ENCODE measurements around the gene ANKRD40CL. TPM values are rescaled to one million over a fixed set of nuclear protein-coding genes. Genes with fewer than 3 reads are reported as not detected.

Gene ANKRD40CL, protein sequence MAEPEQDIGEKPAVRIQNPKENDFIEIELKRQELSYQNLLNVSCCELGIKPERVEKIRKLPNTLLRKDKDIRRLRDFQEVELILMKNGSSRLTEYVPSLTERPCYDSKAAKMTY
- total RNA-seq (2011; cell fraction: chromatin; rRNA removed; ENCODE audit: low replicate concordance) = not detected in 2 replicates
- not detected in 2 replicates for total RNA-seq (2011; cell fraction: nucleolus; rRNA removed)
- total RNA-seq (2011; cell fraction: nucleoplasm; rRNA removed) = not detected in 2 replicates
- total RNA-seq (2014; rRNA removed) = not detected in 2 replicates
- not detected in 2 replicates for total RNA-seq (2014; rRNA removed; fragmentation: Illumina TruSeq; extraction: Trizol)
- total RNA-seq (2015; rRNA removed; fragmentation: Illumina TruSeq; extraction: Trizol) = not detected in 2 replicates
- total RNA-seq (2021) = not detected in 2 replicates
- polyA plus RNA-seq (2011; rRNA removed) = not detected in 2 replicates
- not detected in 2 replicates for polyA plus RNA-seq (2011; cell fraction: cytosol; rRNA removed)
- not detected in 2 replicates for polyA plus RNA-seq (2011; cell fraction: nucleus; rRNA removed)
- not detected in 2 replicates for polyA plus RNA-seq (2012)
- not detected in 2 replicates for polyA plus RNA-seq (2014; fragmentation: Illumina TruSeq; extraction: Trizol)
- not detected for polyA plus RNA-seq (2014; fragmentation: Nextera tagmentation; extraction: Ambion mirVana)
- polyA plus RNA-seq (2014; rRNA removed) = not detected in 2 replicates
- polyA minus RNA-seq (2011; rRNA and poly(A)+ RNA removed) = not detected in 2 replicates
- not detected in 2 replicates for polyA minus RNA-seq (2011; cell fraction: cytosol; rRNA and poly(A)+ RNA removed)
- polyA minus RNA-seq (2011; cell fraction: nucleus; rRNA and poly(A)+ RNA removed) = not detected in 2 replicates
- percentile 16 among the genes with signal in this experiment for Bru-seq, nascent RNA
- BruChase-seq, experiment 1, labeled RNA remaining after a 2-hour chase = not detected
- not detected for BruChase-seq, experiment 2, labeled RNA remaining after a 6-hour chase
- long read RNA-seq, experiment 1 = 0 reads
- long read RNA-seq, experiment 2 = 0 reads
- long read RNA-seq, experiment 3 = 0 reads

DNA sequence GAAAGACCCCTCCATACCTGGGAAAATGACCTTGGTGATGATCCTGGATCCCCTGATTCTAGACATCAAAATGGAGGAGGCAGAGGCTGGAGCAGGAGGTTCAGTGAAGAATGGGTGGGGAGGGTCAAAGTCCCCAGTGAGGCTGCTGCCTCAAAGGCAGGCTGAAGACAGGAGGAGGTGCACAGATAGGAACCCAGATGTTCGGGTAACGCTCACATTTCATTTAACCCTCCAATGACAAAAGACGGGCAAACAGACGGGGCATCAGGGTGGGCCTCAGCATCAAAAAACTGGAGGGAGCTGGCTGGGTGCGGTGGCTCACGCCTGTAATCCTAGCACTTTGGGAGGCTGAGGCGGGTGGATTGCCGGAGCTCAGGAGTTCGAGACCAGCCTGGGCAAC is at the start of gene ANKRD40CL:
Gene ANKRD40CL, minus strand, starts transcription at position 73 of the 400 bp plus-strand sequence. CDS start 605 bp downstream, outside the sequence.
- H3K4me2 ChIP-seq (ENCODE audit: insufficient read depth, low read length) = no peak within 1 kb of the TSS
- POLR2A ChIA-PET = interaction anchor here (0.6 to 1.1 kb wide), 4 partner anchors 10 to 48 kb away, joined by 3 read pairs; partner anchors contain the start of gene LUC7L3
- FAIRE-seq = no peak
- peak within 1 kb of the TSS in 1 of 2 experiments; percentile 55; a peak in 1 of 4 replicates for H3K9ac ChIP-seq (ENCODE audit: insufficient read depth in 1 of 2, low read depth in 2 of 2, low read length in 2 of 2)
- BruUV-seq (replicated peaks) = no TSS peak
- TF ChIP-seq HDAC2 (IDR thresholded peaks at IDR 0.05) = no peak
- no peak for TF ChIP-seq COPS2 (conservative IDR thresholded peaks at IDR 0.05)
- TF ChIP-seq NFATC3 (IDR thresholded peaks at IDR 0.05) = no peak
- TF ChIP-seq HSF4 (CRISPR knock-in tag; IDR thresholded peaks at IDR 0.05; ENCODE audit: borderline replicate concordance) = no peak
- TF ChIP-seq ZBTB7A (IDR thresholded peaks at IDR 0.05; ENCODE audit: borderline replicate concordance, control insufficient read depth, low read depth, low read length) = no peak
- TF ChIP-seq, protein P1, sequence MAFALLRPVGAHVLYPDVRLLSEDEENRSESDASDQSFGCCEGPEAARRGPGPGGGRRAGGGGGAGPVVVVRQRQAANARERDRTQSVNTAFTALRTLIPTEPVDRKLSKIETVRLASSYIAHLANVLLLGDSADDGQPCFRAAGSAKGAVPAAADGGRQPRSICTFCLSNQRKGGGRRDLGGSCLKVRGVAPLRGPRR (CRISPR knock-in tag; IDR thresholded peaks at IDR 0.05) = no peak
- no peak for TF ChIP-seq ZKSCAN3 (CRISPR knock-in tag; IDR thresholded peaks at IDR 0.05)
- TF ChIP-seq GATA2 (CRISPR knock-in tag; IDR thresholded peaks at IDR 0.05) = no peak
- TF ChIP-seq, protein P2, sequence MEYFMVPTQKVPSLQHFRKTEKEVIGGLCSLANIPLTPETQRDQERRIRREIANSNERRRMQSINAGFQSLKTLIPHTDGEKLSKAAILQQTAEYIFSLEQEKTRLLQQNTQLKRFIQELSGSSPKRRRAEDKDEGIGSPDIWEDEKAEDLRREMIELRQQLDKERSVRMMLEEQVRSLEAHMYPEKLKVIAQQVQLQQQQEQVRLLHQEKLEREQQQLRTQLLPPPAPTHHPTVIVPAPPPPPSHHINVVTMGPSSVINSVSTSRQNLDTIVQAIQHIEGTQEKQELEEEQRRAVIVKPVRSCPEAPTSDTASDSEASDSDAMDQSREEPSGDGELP (CRISPR knock-in tag; IDR thresholded peaks at IDR 0.05; ENCODE audit: borderline replicate concordance) = no peak
- TF ChIP-seq SP2 (IDR thresholded peaks at IDR 0.05; ENCODE audit: extremely low read depth, low read depth, low read length, poor library complexity, severe bottlenecking) = no peak
- TF ChIP-seq SIX5 (IDR thresholded peaks at IDR 0.05; ENCODE audit: borderline replicate concordance in 1 of 2, insufficient read depth in 1 of 2, low read depth in 1 of 2, low read length in 2 of 2) = no peak
- TF ChIP-seq SIN3B (IDR thresholded peaks at IDR 0.05; ENCODE audit: low read depth) = no peak
- TF ChIP-seq, protein P3, sequence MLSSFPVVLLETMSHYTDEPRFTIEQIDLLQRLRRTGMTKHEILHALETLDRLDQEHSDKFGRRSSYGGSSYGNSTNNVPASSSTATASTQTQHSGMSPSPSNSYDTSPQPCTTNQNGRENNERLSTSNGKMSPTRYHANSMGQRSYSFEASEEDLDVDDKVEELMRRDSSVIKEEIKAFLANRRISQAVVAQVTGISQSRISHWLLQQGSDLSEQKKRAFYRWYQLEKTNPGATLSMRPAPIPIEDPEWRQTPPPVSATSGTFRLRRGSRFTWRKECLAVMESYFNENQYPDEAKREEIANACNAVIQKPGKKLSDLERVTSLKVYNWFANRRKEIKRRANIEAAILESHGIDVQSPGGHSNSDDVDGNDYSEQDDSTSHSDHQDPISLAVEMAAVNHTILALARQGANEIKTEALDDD (IDR thresholded peaks at IDR 0.05) = no peak
- no peak for TF ChIP-seq CBX2 (IDR thresholded peaks at IDR 0.05; ENCODE audit: insufficient read depth, low read length, poor library complexity, severe bottlenecking)
- TF ChIP-seq PYGO2 (tag; IDR thresholded peaks at IDR 0.05) = no peak
- no peak for TF ChIP-seq HMGN3 (IDR thresholded peaks at IDR 0.05; ENCODE audit: borderline replicate concordance, extremely low read depth, insufficient read length, low read depth, low read length)
- H3K9me1 ChIP-seq (ENCODE audit: control insufficient read depth, insufficient read depth, low read length) = no peaks in the 10 kb centered on the region
- H3K9me3 ChIP-seq (replicated peaks; ENCODE audit: control insufficient read depth, insufficient read depth, low read depth, low read length) = no peaks in the 10 kb centered on the region
- H3K4me1 ChIP-seq (replicated peaks in 1 of 2; ENCODE audit: control insufficient read depth in 2 of 2, insufficient read depth in 2 of 2, low read length in 2 of 2) = peaks cover 5 to 8% of the 10 kb centered on the region in 2 experiments; a peak in 3 of 5 replicates
- in situ Hi-C loops (cut with MboI) (no loop called here), intact Hi-C loops (cut with micrococcal nuclease) (no loop called here)
- no peak within 1 kb of the TSS for H3K4me3 ChIP-seq
- no peaks in the 10 kb centered on the region for H3K27me3 ChIP-seq (ENCODE audit: control insufficient read depth in 2 of 2, insufficient read depth in 2 of 2, low read length in 2 of 2)
- no peak for DNase-seq (ENCODE audit: extremely low read depth in 1 of 4, low spot score in 3 of 4)
- H2AFZ ChIP-seq (ENCODE audit: low read depth, low read length) = no peak within 1 kb of the TSS
- no peak within 1 kb of the TSS for H3K27ac ChIP-seq (ENCODE audit: extremely low read depth, low read depth, low read length)
- CTCF ChIA-PET (ENCODE audit: low intra/inter-chr PET ratio) = no interaction called here
- ATAC-seq = no peak
- H4K20me1 ChIP-seq (replicated peaks; ENCODE audit: control insufficient read depth, insufficient read depth, low read length) = no peaks in the 10 kb centered on the region
- H3K79me2 ChIP-seq (ENCODE audit: control insufficient read depth, insufficient read depth, low read length) = no peaks in the 10 kb centered on the region
- 66% methylated on average over 9 of the region's 9 CpGs for WGBS (ENCODE audit: insufficient coverage, low coverage, missing lambda C conversion rate)
- no peaks in the 10 kb centered on the region for H3K36me3 ChIP-seq (ENCODE audit: control insufficient read depth, insufficient read depth, low read length)

Measured in K562 (cell line).